Measurements from ENCODE around the gene CNTNAP2. TPM values are rescaled to one million over a fixed set of nuclear protein-coding genes. Genes with fewer than 3 reads are reported as not detected.

The CNTNAP2 gene
- total RNA-seq, 1 donor from 2014 or later, result 4.2 TPM

- Mint-ChIP-seq H3K4me3 (no peak overlapping the region), H3K9me3 (peaks cover 3% of the 10 kb centered on the region), H3K36me3 (no peaks in the 10 kb centered on the region), H3K27ac (no peak overlapping the region), H3K27me3 (ENCODE audit: low read depth) (peaks cover 14% of the 10 kb centered on the region), H3K4me1 (no peaks in the 10 kb centered on the region)
- no peak for TF ChIP-seq CTCF (IDR thresholded peaks at IDR 0.05; ENCODE audit: unreplicated experiment)
- no peak for DNase-seq (ENCODE audit: low spot score in 2 of 2, unreplicated experiment in 2 of 2)
Measured at GRCh38 chr7:146129296-146129695, 12.7 kb downstream of the CNTNAP2 start.

- Mint-ChIP-seq H3K36me3 (no peaks in the 10 kb centered on the region), H3K4me3 (no peak overlapping the region), H3K27ac (no peak overlapping the region), H3K27me3 (ENCODE audit: low read depth) (peaks cover 14% of the 10 kb centered on the region), H3K9me3 (peaks cover 3% of the 10 kb centered on the region), H3K4me1 (no peaks in the 10 kb centered on the region)
- DNase-seq (ENCODE audit: low spot score in 2 of 2, unreplicated experiment in 2 of 2), result no peak
- no peak for TF ChIP-seq CTCF (IDR thresholded peaks at IDR 0.05; ENCODE audit: unreplicated experiment)
Measured at GRCh38 chr7:146129997-146130396, 13.4 kb downstream of the CNTNAP2 start.

- peaks cover 3% of the 10 kb centered on the region for H3K9me3 Mint-ChIP-seq
Measured at GRCh38 chr7:146131701-146132100, 15.1 kb downstream of the CNTNAP2 start.

GRCh38 chr7:146136357-146136875 lies 19.8 kb downstream of the CNTNAP2 start:
- no peak overlapping the region for H3K4me3 Mint-ChIP-seq
- DNase-seq (ENCODE audit: low spot score in 2 of 2, unreplicated experiment in 2 of 2), result no peak
- TF ChIP-seq CTCF (IDR thresholded peaks at IDR 0.05; ENCODE audit: unreplicated experiment), result no peak
- peaks cover 11% of the 10 kb centered on the region for H3K27me3 Mint-ChIP-seq (ENCODE audit: low read depth)
- H3K36me3 Mint-ChIP-seq, result no peaks in the 10 kb centered on the region
- peaks cover 3% of the 10 kb centered on the region for H3K9me3 Mint-ChIP-seq
- no peak overlapping the region for H3K27ac Mint-ChIP-seq
- no peaks in the 10 kb centered on the region for H3K4me1 Mint-ChIP-seq

More at GRCh38 chr7:146131701-146132100, 15.1 kb downstream of the CNTNAP2 start:
- H3K4me3 Mint-ChIP-seq, result no peak overlapping the region
- no peaks in the 10 kb centered on the region for H3K36me3 Mint-ChIP-seq
- H3K27me3 Mint-ChIP-seq (ENCODE audit: low read depth), result peaks cover 11% of the 10 kb centered on the region
- H3K4me1 Mint-ChIP-seq, result no peaks in the 10 kb centered on the region
- TF ChIP-seq CTCF (IDR thresholded peaks at IDR 0.05; ENCODE audit: unreplicated experiment), result no peak
- no peak overlapping the region for H3K27ac Mint-ChIP-seq
- no peak for DNase-seq (ENCODE audit: low spot score in 2 of 2, unreplicated experiment in 2 of 2)

- peaks cover 11% of the 10 kb centered on the region for H3K27me3 Mint-ChIP-seq (ENCODE audit: low read depth)
- no peak overlapping the region for H3K4me3 Mint-ChIP-seq
- no peaks in the 10 kb centered on the region for H3K36me3 Mint-ChIP-seq
- H3K27ac Mint-ChIP-seq, result no peak overlapping the region
- TF ChIP-seq CTCF (IDR thresholded peaks at IDR 0.05; ENCODE audit: unreplicated experiment), result no peak
- no peaks in the 10 kb centered on the region for H3K9me3 Mint-ChIP-seq
- no peaks in the 10 kb centered on the region for H3K4me1 Mint-ChIP-seq
- DNase-seq (ENCODE audit: low spot score in 2 of 2, unreplicated experiment in 2 of 2), result no peak
Measured at GRCh38 chr7:146138926-146139325, 22.3 kb downstream of the CNTNAP2 start.
